Measurements from ENCODE around the gene CTRB1. TPM values are rescaled to one million over a fixed set of nuclear protein-coding genes. Genes with fewer than 3 reads are reported as not detected.

The CTRB1 gene
- total RNA-seq, 2 donors from 2014 or later, result 14,932 to 20,352 TPM

- Histone ChIP-seq H3K27me3 (no peaks in the 10 kb centered on the region), H3K27ac (no peak overlapping the region), H3K4me3 (no peak overlapping the region), H3K36me3 (replicated peaks in 1 of 2; ENCODE audit: insufficient read depth in 1 of 2, low read depth in 2 of 2) (no peaks in the 10 kb centered on the region), H3K4me1 (peaks cover 2% of the 10 kb centered on the region), H3K9me3 (no peaks in the 10 kb centered on the region)
- ATAC-seq (peak; percentile 27), DNase-seq (no peak)
- intact Hi-C loops (cut with DNase I), result no loop called here
- TF ChIP-seq POLR2A (IDR thresholded peaks at IDR 0.05) (no peak), CTCF (IDR thresholded peaks at IDR 0.05) (no peak)
- 82 to 94% methylated on average over 12 to 23 of the region's 23 CpGs for WGBS, 2 donors
Measured at GRCh38 chr16:75273054-75273925, 54.5 kb downstream of the CTRB1 start.

Other genes with a start within 250 kb of the CTRB1 start
- gene WDR59, start 233.9 kb upstream of the CTRB1 start, total RNA-seq, result 10 to 100 TPM; 29.6 to 59.3 TPM
- 10 to 100 TPM in 1 of 2 donors, 1 to 10 TPM in 1; 9.3 to 21.4 TPM for gene ZNRF1, start 220.0 kb upstream of the CTRB1 start, total RNA-seq
- gene LDHD, start 102.2 kb upstream of the CTRB1 start, total RNA-seq, result 10 to 100 TPM; 27.7 to 28.3 TPM
- gene ZFP1, start 70.5 kb upstream of the CTRB1 start, total RNA-seq, result 1 to 10 TPM; 1.6 to 3.4 TPM
- gene CTRB2, start 11.8 kb upstream of the CTRB1 start, total RNA-seq, result over 10,000 TPM; 18,538 to 32,261 TPM
- 10 to 100 TPM; 61.0 to 72.8 TPM for gene BCAR1, start 32.6 kb downstream of the CTRB1 start, total RNA-seq
- 10 to 100 TPM; 34.0 to 65.3 TPM for gene CFDP1, start 214.5 kb downstream of the CTRB1 start, total RNA-seq
- gene TMEM170A, start 245.7 kb downstream of the CTRB1 start, total RNA-seq, result 10 to 100 TPM; 17.1 TPM